GM23338 (cell line): ENCODE measurements around the gene CNTNAP2. TPM values are rescaled to one million over a fixed set of nuclear protein-coding genes. Genes with fewer than 3 reads are reported as not detected.

Experiments
- ATAC-seq: fragments of 200-7000 bp; cut with Tn5 transposase; 3 replicates; pipeline ENCODE4 v1.9.1; 2020
- DNase-seq: peaks from one replicate; pipeline ENCODE4 v3.0.0-alpha.2; 2015; ENCODE audit warnings: low spot score
- H2AFZ ChIP-seq: fragments of 200-600 bp; sonication (generic); 2 replicates; pipeline ENCODE4 v1.8.0; 2016; ENCODE audit warnings: antibody characterized with exemption, mild to moderate bottlenecking, moderate library complexity
- H3F3A ChIP-seq: fragments of 200-600 bp; sonication (generic); replicated peaks from 2 replicates; pipeline ENCODE4 v1.8.0; 2017; ENCODE audit warnings: antibody characterized with exemption, mixed run types, low read depth
- H3K27ac ChIP-seq: fragments of 200-600 bp; sonication (generic); 2 replicates; pipeline ENCODE4 v1.6.1; 2016; ENCODE audit warnings: low read depth
- H3K27me3 ChIP-seq: fragments of 200-600 bp; sonication (generic); 2 replicates; pipeline ENCODE4 v1.8.0; 2016; ENCODE audit warnings: mild to moderate bottlenecking, mixed run types, moderate library complexity; ENCODE audit not compliant: insufficient read depth
- H3K36me3 ChIP-seq: fragments of 200-600 bp; sonication (generic); 2 replicates; pipeline ENCODE4 v1.8.0; 2016; ENCODE audit warnings: mild to moderate bottlenecking; ENCODE audit not compliant: insufficient read depth
- H3K4me1 ChIP-seq: fragments of 200-600 bp; sonication (generic); 2 replicates; pipeline ENCODE4 v1.8.0; 2016; ENCODE audit warnings: mild to moderate bottlenecking, moderate library complexity; ENCODE audit not compliant: insufficient read depth
- H3K4me2 ChIP-seq: fragments of 200-600 bp; sonication (generic); 2 replicates; pipeline ENCODE4 v1.7.1; 2017; ENCODE audit warnings: mixed run types
- H3K4me3 ChIP-seq: fragments of 200-600 bp; sonication (generic); 2 replicates; pipeline ENCODE4 v1.6.1; 2016; ENCODE audit warnings: mixed run types
- H3K79me2 ChIP-seq: fragments of 200-600 bp; sonication (generic); replicated peaks from 2 replicates; pipeline ENCODE4 v1.8.0; 2017; ENCODE audit warnings: mild to moderate bottlenecking; ENCODE audit not compliant: insufficient read depth
- H3K9me2 ChIP-seq: fragments of 200-600 bp; sonication (generic); 2 replicates; pipeline ENCODE4 v1.8.0; 2017; ENCODE audit not compliant: insufficient read depth
- H4K20me1 ChIP-seq: fragments of 200-600 bp; sonication (generic); replicated peaks from 2 replicates; pipeline ENCODE4 v1.8.0; 2017; ENCODE audit warnings: mild to moderate bottlenecking; ENCODE audit not compliant: insufficient read depth
- H3K27ac Mint-ChIP-seq: 2 replicates; pipeline ENCODE4 v1.8.0; 2020; ENCODE audit warnings: inconsistent platforms, mild to moderate bottlenecking, moderate library complexity, mixed read lengths
- H3K27me3 Mint-ChIP-seq: 3 replicates; pipeline ENCODE4 v1.8.0; 2022; ENCODE audit warnings: low read depth, mild to moderate bottlenecking, moderate library complexity, mixed read lengths, inconsistent platforms; ENCODE audit not compliant: insufficient read depth, poor library complexity
- H3K36me3 Mint-ChIP-seq: 3 replicates; pipeline ENCODE4 v1.8.0; 2021; ENCODE audit warnings: low read depth, mild to moderate bottlenecking, inconsistent platforms, moderate library complexity, mixed read lengths
- H3K4me1 Mint-ChIP-seq: 3 replicates; pipeline ENCODE4 v1.8.0; 2020; ENCODE audit warnings: mild to moderate bottlenecking, inconsistent platforms, mixed read lengths
- H3K4me3 Mint-ChIP-seq: 3 replicates; pipeline ENCODE4 v1.8.0; 2021; ENCODE audit warnings: moderate library complexity, mild to moderate bottlenecking, inconsistent platforms, mixed read lengths
- H3K9me3 Mint-ChIP-seq: 3 replicates; pipeline ENCODE4 v1.8.0; 2020; ENCODE audit warnings: moderate library complexity, mild to moderate bottlenecking, inconsistent platforms, mixed read lengths
- CREB1 ChIP-seq: fragments of 250-450 bp; sonication (Bioruptor Pico); IDR thresholded peaks from 2 replicates; pipeline ENCODE4 v1.5.0; 2020; ENCODE audit warnings: low read depth, mild to moderate bottlenecking, moderate library complexity
- CTCF ChIP-seq, 2 experiments: fragments of 200-600 bp in 1 of 2; sonication (generic) in 1 of 2; conservative IDR thresholded peaks; 2 replicates each; pipeline versions ENCODE4 v1.5.1 to v1.6.1; 2016 to 2017; ENCODE audit warnings: antibody characterized with exemption in 2 of 2, low read depth in 2 of 2, mild to moderate bottlenecking in 2 of 2, moderate library complexity in 1 of 2
- ETS1 ChIP-seq: IDR thresholded peaks from 2 replicates; pipeline ENCODE4 v1.6.1; 2016; ENCODE audit warnings: antibody characterized with exemption
- EZH2 ChIP-seq: fragments of 200-600 bp; sonication (generic); IDR thresholded peaks from one replicate; pipeline ENCODE4 v1.8.0; 2017; ENCODE audit warnings: antibody characterized with exemption, mild to moderate bottlenecking, low read depth; ENCODE audit not compliant: unreplicated experiment
- EZH2phosphoT487 ChIP-seq: fragments of 200-600 bp; sonication (generic); IDR thresholded peaks from one replicate; pipeline ENCODE4 v1.8.1; 2018; ENCODE audit warnings: antibody characterized with exemption; ENCODE audit not compliant: unreplicated experiment
- JUNB ChIP-seq: IDR thresholded peaks from one replicate; pipeline ENCODE4 v1.6.1; 2016; ENCODE audit warnings: antibody characterized with exemption; ENCODE audit not compliant: unreplicated experiment
- NANOG ChIP-seq: IDR thresholded peaks from 2 replicates; pipeline ENCODE4 v1.6.1; 2016; ENCODE audit warnings: antibody characterized with exemption, borderline replicate concordance
- POLR2AphosphoS5 ChIP-seq: IDR thresholded peaks from 2 replicates; pipeline ENCODE4 v1.6.1; 2016; ENCODE audit warnings: antibody characterized with exemption, low read depth
- STAT1 ChIP-seq: IDR thresholded peaks from one replicate; pipeline ENCODE4 v1.6.1; 2016; ENCODE audit warnings: antibody characterized with exemption; ENCODE audit not compliant: unreplicated experiment
- ZNF114 ChIP-seq: fragments of 250-450 bp; sonication (Bioruptor Pico); IDR thresholded peaks from 2 replicates; pipeline ENCODE4 v1.5.0; 2020; ENCODE audit warnings: mild to moderate bottlenecking, moderate library complexity
- ZNF331 ChIP-seq: fragments of 250-450 bp; sonication (Bioruptor Pico); IDR thresholded peaks from 2 replicates; pipeline ENCODE4 v1.5.0; 2020; ENCODE audit warnings: low read depth, mild to moderate bottlenecking, moderate library complexity
- ZNF462 ChIP-seq: fragments of 250-450 bp; sonication (Bioruptor Pico); IDR thresholded peaks from 2 replicates; pipeline ENCODE4 v1.5.0; 2020; ENCODE audit warnings: mild to moderate bottlenecking, moderate library complexity
- polyA plus RNA-seq: library from polyadenylated mRNA; unstranded; fragments of >200 nt; fragmentation: Nextera tagmentation; extraction: Ambion mirVana; gene quantifications from 2 replicates; pipeline ENCODE4 v1.2.1, GENCODE V29; 2016
- total RNA-seq: library from RNA; depleted of rRNA; stranded (reverse); fragments of >200 nt; shearing (Covaris generic); gene quantifications from 2 replicates; pipeline ENCODE4 v1.2.3, GENCODE V29; 2014
- TF ChIP-seq, protein P1 (sequence below): IDR thresholded peaks from one replicate; pipeline ENCODE4 v1.6.1; 2018; ENCODE audit warnings: antibody characterized with exemption; ENCODE audit not compliant: unreplicated experiment

Gene CNTNAP2
- total and polyA plus RNA-seq, 2 experiments from 2014 or later = 38.2 to 61.3 TPM

- H3K4me1 ChIP-seq = peaks cover 35% of the 10 kb centered on the region
- no peak overlapping the region for H3K27ac ChIP-seq
- TF ChIP-seq CTCF (conservative IDR thresholded peaks at IDR 0.05; ENCODE audit: low read depth in 2 of 2) (no peak), ZNF114 (no peak), CREB1 (CRISPR knock-in tag) (no peak), STAT1 (no peak), ZNF462 (no peak), EZH2 (no peak), EZH2phosphoT487 (no peak), ETS1 (no peak), NANOG (no peak), JUNB (no peak), POLR2AphosphoS5 (no peak), ZNF331 (CRISPR knock-in tag) (no peak)
- TF ChIP-seq, protein P1, sequence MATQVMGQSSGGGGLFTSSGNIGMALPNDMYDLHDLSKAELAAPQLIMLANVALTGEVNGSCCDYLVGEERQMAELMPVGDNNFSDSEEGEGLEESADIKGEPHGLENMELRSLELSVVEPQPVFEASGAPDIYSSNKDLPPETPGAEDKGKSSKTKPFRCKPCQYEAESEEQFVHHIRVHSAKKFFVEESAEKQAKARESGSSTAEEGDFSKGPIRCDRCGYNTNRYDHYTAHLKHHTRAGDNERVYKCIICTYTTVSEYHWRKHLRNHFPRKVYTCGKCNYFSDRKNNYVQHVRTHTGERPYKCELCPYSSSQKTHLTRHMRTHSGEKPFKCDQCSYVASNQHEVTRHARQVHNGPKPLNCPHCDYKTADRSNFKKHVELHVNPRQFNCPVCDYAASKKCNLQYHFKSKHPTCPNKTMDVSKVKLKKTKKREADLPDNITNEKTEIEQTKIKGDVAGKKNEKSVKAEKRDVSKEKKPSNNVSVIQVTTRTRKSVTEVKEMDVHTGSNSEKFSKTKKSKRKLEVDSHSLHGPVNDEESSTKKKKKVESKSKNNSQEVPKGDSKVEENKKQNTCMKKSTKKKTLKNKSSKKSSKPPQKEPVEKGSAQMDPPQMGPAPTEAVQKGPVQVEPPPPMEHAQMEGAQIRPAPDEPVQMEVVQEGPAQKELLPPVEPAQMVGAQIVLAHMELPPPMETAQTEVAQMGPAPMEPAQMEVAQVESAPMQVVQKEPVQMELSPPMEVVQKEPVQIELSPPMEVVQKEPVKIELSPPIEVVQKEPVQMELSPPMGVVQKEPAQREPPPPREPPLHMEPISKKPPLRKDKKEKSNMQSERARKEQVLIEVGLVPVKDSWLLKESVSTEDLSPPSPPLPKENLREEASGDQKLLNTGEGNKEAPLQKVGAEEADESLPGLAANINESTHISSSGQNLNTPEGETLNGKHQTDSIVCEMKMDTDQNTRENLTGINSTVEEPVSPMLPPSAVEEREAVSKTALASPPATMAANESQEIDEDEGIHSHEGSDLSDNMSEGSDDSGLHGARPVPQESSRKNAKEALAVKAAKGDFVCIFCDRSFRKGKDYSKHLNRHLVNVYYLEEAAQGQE = no peak
- H3K36me3 Mint-ChIP-seq = peaks cover 6% of the 10 kb centered on the region
- H3K4me2 ChIP-seq = no peak overlapping the region
- peaks cover 29% of the 10 kb centered on the region; the same call in 2 of the 3 replicates for H3K4me1 Mint-ChIP-seq
- no peaks in the 10 kb centered on the region; the same call in 1 of the 2 replicates for H3K36me3 ChIP-seq
- ATAC-seq (no peak), DNase-seq (no peak)
- H2AFZ ChIP-seq = no peak overlapping the region
- H3K27me3 ChIP-seq = no peaks in the 10 kb centered on the region
- no peaks in the 10 kb centered on the region for H3K79me2 ChIP-seq
- peaks cover 3% of the 10 kb centered on the region for H3K9me2 ChIP-seq
- H3K9me3 Mint-ChIP-seq = peaks cover 5% of the 10 kb centered on the region
- H3F3A ChIP-seq = no peaks in the 10 kb centered on the region; the same call in 1 of the 2 replicates
- H3K27me3 Mint-ChIP-seq = peaks cover 8% of the 10 kb centered on the region
- no peak overlapping the region for H3K27ac Mint-ChIP-seq
- H3K4me3 Mint-ChIP-seq = no peak overlapping the region
- H4K20me1 ChIP-seq = no peaks in the 10 kb centered on the region
- H3K4me3 ChIP-seq = no peak overlapping the region
Observed at GRCh38 chr7:148319316-148319808, 2202.8 kb downstream of the CNTNAP2 start.
